ENCODE measurements around the gene SOWAHC.

GRCh38 chr2:109632158-109632789, 18.1 kb downstream of the SOWAHC start:
- TF ChIP-seq ZFX (IDR thresholded peaks at IDR 0.05; ENCODE audit: borderline replicate concordance) (no peak), CTCF (IDR thresholded peaks at IDR 0.05) (no peak)

Data from 22Rv1 (cell line).